Activated naive CD4-positive, alpha-beta T cell treated with anti-CD3 and anti-CD28 coated beads, Interleukin-2, amount 50 U/mL, for 24 hours (primary cell): ENCODE data around the gene TECTB.
A peak's percentile ranks its signal among the peaks of the same experiment; 100 is the strongest.

Source experiments
- H3K27ac Mint-ChIP-seq: one replicate; pipeline ENCODE4 v1.8.0; 2021; ENCODE audit warnings: mild to moderate bottlenecking, mixed read lengths
- H3K27me3 Mint-ChIP-seq: one replicate; pipeline ENCODE4 v1.8.0; 2021; ENCODE audit warnings: mixed read lengths
- H3K36me3 Mint-ChIP-seq: one replicate; pipeline ENCODE4 v1.8.0; 2021; ENCODE audit warnings: mixed read lengths
- H3K4me1 Mint-ChIP-seq: one replicate; pipeline ENCODE4 v1.8.0; 2021; ENCODE audit warnings: mixed read lengths
- H3K4me3 Mint-ChIP-seq: one replicate; pipeline ENCODE4 v1.8.0; 2021; ENCODE audit warnings: mild to moderate bottlenecking, mixed read lengths
- H3K9me3 Mint-ChIP-seq: one replicate; pipeline ENCODE4 v1.8.0; 2021; ENCODE audit warnings: mixed read lengths

The TECTB gene

GRCh38 chr10:112288486-112288885, 5.3 kb downstream of the TECTB start:
- no peaks in the 10 kb centered on the region for H3K36me3 Mint-ChIP-seq
- H3K27ac Mint-ChIP-seq: no peak overlapping the region
- no peak overlapping the region for H3K4me3 Mint-ChIP-seq
- no peaks in the 10 kb centered on the region for H3K4me1 Mint-ChIP-seq
- no peaks in the 10 kb centered on the region for H3K9me3 Mint-ChIP-seq
- peaks cover 3% of the 10 kb centered on the region for H3K27me3 Mint-ChIP-seq

GRCh38 chr10:112289373-112290053, 6.3 kb downstream of the TECTB start:
- no peak overlapping the region for H3K27ac Mint-ChIP-seq
- H3K27me3 Mint-ChIP-seq: peaks cover 5% of the 10 kb centered on the region
- H3K36me3 Mint-ChIP-seq: no peaks in the 10 kb centered on the region
- H3K4me1 Mint-ChIP-seq: no peaks in the 10 kb centered on the region
- no peaks in the 10 kb centered on the region for H3K9me3 Mint-ChIP-seq
- no peak overlapping the region for H3K4me3 Mint-ChIP-seq

GRCh38 chr10:112290054-112290373, 6.8 kb downstream of the TECTB start:
- Mint-ChIP-seq H3K9me3 (no peaks in the 10 kb centered on the region), H3K27me3 (peaks cover 2% of the 10 kb centered on the region), H3K36me3 (no peaks in the 10 kb centered on the region), H3K4me3 (no peak overlapping the region), H3K4me1 (no peaks in the 10 kb centered on the region), H3K27ac (no peak overlapping the region)

- peaks cover 2% of the 10 kb centered on the region for H3K27me3 Mint-ChIP-seq
- H3K4me3 Mint-ChIP-seq: no peak overlapping the region
- H3K9me3 Mint-ChIP-seq: no peaks in the 10 kb centered on the region
- H3K36me3 Mint-ChIP-seq: no peaks in the 10 kb centered on the region
- H3K27ac Mint-ChIP-seq: no peak overlapping the region
- no peaks in the 10 kb centered on the region for H3K4me1 Mint-ChIP-seq
Measured at GRCh38 chr10:112294169-112294568, 11.0 kb downstream of the TECTB start.

GRCh38 chr10:112295853-112296830, 12.9 kb downstream of the TECTB start:
- no peak overlapping the region for H3K4me3 Mint-ChIP-seq
- H3K9me3 Mint-ChIP-seq: no peaks in the 10 kb centered on the region
- H3K36me3 Mint-ChIP-seq: no peaks in the 10 kb centered on the region
- H3K4me1 Mint-ChIP-seq: no peaks in the 10 kb centered on the region
- no peak overlapping the region for H3K27ac Mint-ChIP-seq
- peaks cover 2% of the 10 kb centered on the region for H3K27me3 Mint-ChIP-seq

GRCh38 chr10:112296908-112297331, 13.7 kb downstream of the TECTB start:
- no peaks in the 10 kb centered on the region for H3K36me3 Mint-ChIP-seq
- no peak overlapping the region for H3K27ac Mint-ChIP-seq
- H3K4me1 Mint-ChIP-seq: no peaks in the 10 kb centered on the region
- H3K9me3 Mint-ChIP-seq: no peaks in the 10 kb centered on the region
- peaks cover 2% of the 10 kb centered on the region for H3K27me3 Mint-ChIP-seq
- no peak overlapping the region for H3K4me3 Mint-ChIP-seq

- H3K27me3 Mint-ChIP-seq: peaks cover under 1% of the 10 kb centered on the region
- H3K36me3 Mint-ChIP-seq: no peaks in the 10 kb centered on the region
- H3K4me1 Mint-ChIP-seq: no peaks in the 10 kb centered on the region
- H3K9me3 Mint-ChIP-seq: no peaks in the 10 kb centered on the region
- H3K4me3 Mint-ChIP-seq: no peak overlapping the region
- H3K27ac Mint-ChIP-seq: no peak overlapping the region
Measured at GRCh38 chr10:112298581-112298980, 15.4 kb downstream of the TECTB start.

- H3K27ac Mint-ChIP-seq: peak overlapping the region; percentile 55
- no peaks in the 10 kb centered on the region for H3K36me3 Mint-ChIP-seq
Measured at GRCh38 chr10:112299456-112299855, 16.3 kb downstream of the TECTB start.

GRCh38 chr10:112302335-112302734, 19.1 kb downstream of the TECTB start:
- H3K9me3 Mint-ChIP-seq: no peaks in the 10 kb centered on the region
- no peaks in the 10 kb centered on the region for H3K27me3 Mint-ChIP-seq
- no peaks in the 10 kb centered on the region for H3K36me3 Mint-ChIP-seq
- H3K4me3 Mint-ChIP-seq: no peak overlapping the region
- no peaks in the 10 kb centered on the region for H3K4me1 Mint-ChIP-seq
- no peak overlapping the region for H3K27ac Mint-ChIP-seq

More at GRCh38 chr10:112299456-112299855, 16.3 kb downstream of the TECTB start:
- Mint-ChIP-seq H3K4me1 (no peaks in the 10 kb centered on the region), H3K9me3 (no peaks in the 10 kb centered on the region), H3K4me3 (no peak overlapping the region), H3K27me3 (no peaks in the 10 kb centered on the region)

- Mint-ChIP-seq H3K27ac (no peak overlapping the region), H3K4me3 (no peak overlapping the region), H3K4me1 (no peaks in the 10 kb centered on the region), H3K27me3 (peaks cover 4% of the 10 kb centered on the region), H3K9me3 (no peaks in the 10 kb centered on the region), H3K36me3 (no peaks in the 10 kb centered on the region)
Measured at GRCh38 chr10:112303528-112303927, 20.3 kb downstream of the TECTB start.

GRCh38 chr10:112304267-112304859, 21.2 kb downstream of the TECTB start:
- H3K4me3 Mint-ChIP-seq: no peak overlapping the region
- H3K36me3 Mint-ChIP-seq: no peaks in the 10 kb centered on the region
- no peak overlapping the region for H3K27ac Mint-ChIP-seq
- peaks cover 6% of the 10 kb centered on the region for H3K27me3 Mint-ChIP-seq
- H3K4me1 Mint-ChIP-seq: no peaks in the 10 kb centered on the region
- no peaks in the 10 kb centered on the region for H3K9me3 Mint-ChIP-seq

GRCh38 chr10:112307358-112308124, 24.3 kb downstream of the TECTB start:
- H3K4me1 Mint-ChIP-seq: no peaks in the 10 kb centered on the region
- H3K27ac Mint-ChIP-seq: no peak overlapping the region
- no peaks in the 10 kb centered on the region for H3K9me3 Mint-ChIP-seq
- H3K36me3 Mint-ChIP-seq: no peaks in the 10 kb centered on the region
- peaks cover 11% of the 10 kb centered on the region for H3K27me3 Mint-ChIP-seq
- H3K4me3 Mint-ChIP-seq: no peak overlapping the region

GRCh38 chr10:112308125-112308502, 24.9 kb downstream of the TECTB start:
- peaks cover 11% of the 10 kb centered on the region for H3K27me3 Mint-ChIP-seq
- H3K27ac Mint-ChIP-seq: no peak overlapping the region
- H3K9me3 Mint-ChIP-seq: no peaks in the 10 kb centered on the region
- H3K36me3 Mint-ChIP-seq: no peaks in the 10 kb centered on the region
- H3K4me1 Mint-ChIP-seq: no peaks in the 10 kb centered on the region
- H3K4me3 Mint-ChIP-seq: no peak overlapping the region

GRCh38 chr10:112311481-112311880, 28.3 kb downstream of the TECTB start:
- peak overlapping the region; percentile 23 for H3K27ac Mint-ChIP-seq
- peaks cover 16% of the 10 kb centered on the region for H3K27me3 Mint-ChIP-seq
- no peaks in the 10 kb centered on the region for H3K36me3 Mint-ChIP-seq
- H3K9me3 Mint-ChIP-seq: no peaks in the 10 kb centered on the region
- H3K4me3 Mint-ChIP-seq: no peak overlapping the region
- H3K4me1 Mint-ChIP-seq: no peaks in the 10 kb centered on the region

GRCh38 chr10:112313234-112313633, 30.0 kb downstream of the TECTB start:
- Mint-ChIP-seq H3K9me3 (no peaks in the 10 kb centered on the region), H3K4me3 (no peak overlapping the region), H3K4me1 (no peaks in the 10 kb centered on the region), H3K27me3 (peaks cover 12% of the 10 kb centered on the region), H3K36me3 (no peaks in the 10 kb centered on the region), H3K27ac (no peak overlapping the region)
